Measurements from ENCODE around the gene RRAGD. TPM values are rescaled to one million over a fixed set of nuclear protein-coding genes. Genes with fewer than 3 reads are reported as not detected.

The RRAGD gene
- total RNA-seq, 2 donors from 2014 or later, result 0.95 to 2.0 TPM

GRCh38 chr6:89320012-89320559, 92.0 kb downstream of the RRAGD start:
- Mint-ChIP-seq H3K27me3 (ENCODE audit: insufficient read depth) (no peaks in the 10 kb centered on the region), H3K36me3 (ENCODE audit: low read depth) (peaks cover 18% of the 10 kb centered on the region), H3K27ac (no peak overlapping the region), H3K4me1 (peaks cover 8% of the 10 kb centered on the region), H3K9me3 (peaks cover 34% of the 10 kb centered on the region), H3K4me3 (no peak overlapping the region)
- no peak overlapping the region for H3K4me3 ChIP-seq (ENCODE audit: low read length)
- no peak for TF ChIP-seq CTCF (conservative IDR thresholded peaks at IDR 0.05)
- no peaks in the 10 kb centered on the region for H3K27me3 ChIP-seq (ENCODE audit: control insufficient read depth, insufficient read depth, low read length, poor library complexity, severe bottlenecking)
- peaks cover 28% of the 10 kb centered on the region for H3K9me3 ChIP-seq (ENCODE audit: control insufficient read depth, low read length)
- H3K27ac ChIP-seq (ENCODE audit: low read depth, low read length), result no peak overlapping the region
- DNase-seq, result no peak
- WGBS, 2 experiments (ENCODE audit: insufficient coverage in 1 of 2, insufficient read length in 1 of 2), result 79 to 90% methylated on average over 3 to 6 of the region's 6 CpGs
- peaks cover 4% of the 10 kb centered on the region for H3K36me3 ChIP-seq (ENCODE audit: control insufficient read depth, insufficient read depth, low read length)
- H3K9ac ChIP-seq (ENCODE audit: extremely low read depth, low read length, poor library complexity, severe bottlenecking), result no peak overlapping the region
- no peaks in the 10 kb centered on the region for H3K4me1 ChIP-seq (ENCODE audit: control insufficient read depth, insufficient read depth, low read length)

- H3K9me3 Mint-ChIP-seq, result peaks cover 27% of the 10 kb centered on the region
These were observed 95.0 kb downstream of the RRAGD start for GRCh38 chr6:89317067-89317466.

DNA sequence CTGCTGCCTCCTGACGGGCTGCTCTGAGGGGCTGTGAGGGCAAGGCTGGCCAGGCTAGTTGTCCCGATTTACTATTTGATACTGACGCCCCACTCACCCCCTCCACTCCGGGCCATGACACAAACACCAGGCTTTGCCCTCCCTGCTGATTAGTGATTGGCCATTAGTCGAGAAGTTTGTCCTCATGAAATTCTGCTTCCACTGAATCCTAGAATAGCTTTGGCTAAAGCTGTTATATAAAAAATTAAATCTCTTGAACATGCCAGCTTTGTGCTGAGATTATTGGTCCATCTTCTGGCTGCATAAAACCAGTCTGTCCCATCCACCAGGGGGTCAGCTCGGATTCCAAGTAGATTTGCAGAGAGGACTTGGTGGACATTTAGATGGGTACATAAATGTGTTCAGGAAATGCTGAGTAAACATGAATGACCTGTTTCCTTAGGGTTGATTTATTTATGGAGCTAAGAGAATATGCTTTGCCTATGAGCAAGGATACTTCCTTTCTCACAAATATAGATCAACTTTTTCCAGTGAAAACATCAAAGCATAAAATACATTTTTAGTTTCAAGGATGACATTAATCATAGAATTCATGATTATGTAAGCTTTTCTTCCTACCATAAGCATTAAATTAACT, 96.7 kb downstream of the RRAGD start, which contains the start of gene GABRR2:
Gene GABRR2 (minus strand): TSS at position 51 of the 637 bp plus-strand sequence. CDS start 134 bp downstream, outside the sequence.
- no peak within 1 kb of the TSS for H3K4me3 Mint-ChIP-seq
- no peaks in the 10 kb centered on the region for H3K36me3 ChIP-seq (ENCODE audit: control insufficient read depth, insufficient read depth, low read length)
- no peak within 1 kb of the TSS for H3K4me3 ChIP-seq (ENCODE audit: low read length)
- H3K9ac ChIP-seq (ENCODE audit: extremely low read depth, low read length, poor library complexity, severe bottlenecking), result no peak within 1 kb of the TSS
- peaks cover 12% of the 10 kb centered on the region for H3K9me3 ChIP-seq (ENCODE audit: control insufficient read depth, low read length)
- no peak within 1 kb of the TSS for H3K27ac ChIP-seq (ENCODE audit: low read depth, low read length)
- H3K27me3 ChIP-seq (ENCODE audit: control insufficient read depth, insufficient read depth, low read length, poor library complexity, severe bottlenecking), result no peaks in the 10 kb centered on the region
- H3K4me1 ChIP-seq (ENCODE audit: control insufficient read depth, insufficient read depth, low read length), result no peaks in the 10 kb centered on the region
- peaks cover under 1% of the 10 kb centered on the region for H3K27me3 Mint-ChIP-seq (ENCODE audit: insufficient read depth)
- 93 to 96% methylated on average over 3 to 6 of the region's 6 CpGs for WGBS, 2 experiments (ENCODE audit: insufficient coverage in 1 of 2, insufficient read length in 1 of 2)
- peaks cover 13% of the 10 kb centered on the region for H3K9me3 Mint-ChIP-seq
- peaks cover 10% of the 10 kb centered on the region for H3K36me3 Mint-ChIP-seq (ENCODE audit: low read depth)
- no peak for TF ChIP-seq CTCF (conservative IDR thresholded peaks at IDR 0.05)
- peaks cover 9% of the 10 kb centered on the region for H3K4me1 Mint-ChIP-seq
- H3K27ac Mint-ChIP-seq, result no peak within 1 kb of the TSS
- no peak for DNase-seq

More at GRCh38 chr6:89317067-89317466, 95.0 kb downstream of the RRAGD start:
- Mint-ChIP-seq H3K27ac (no peak overlapping the region), H3K4me3 (no peak overlapping the region), H3K27me3 (ENCODE audit: insufficient read depth) (no peaks in the 10 kb centered on the region), H3K36me3 (ENCODE audit: low read depth) (peaks cover 18% of the 10 kb centered on the region), H3K4me1 (peaks cover 8% of the 10 kb centered on the region)
- Histone ChIP-seq H3K9ac (ENCODE audit: extremely low read depth, low read length, poor library complexity, severe bottlenecking) (no peak overlapping the region), H3K9me3 (ENCODE audit: control insufficient read depth, low read length) (peaks cover 28% of the 10 kb centered on the region), H3K4me3 (ENCODE audit: low read length) (no peak overlapping the region), H3K27me3 (ENCODE audit: control insufficient read depth, insufficient read depth, low read length, poor library complexity, severe bottlenecking) (no peaks in the 10 kb centered on the region), H3K27ac (ENCODE audit: low read depth, low read length) (no peak overlapping the region), H3K36me3 (ENCODE audit: control insufficient read depth, insufficient read depth, low read length) (peaks cover 4% of the 10 kb centered on the region), H3K4me1 (ENCODE audit: control insufficient read depth, insufficient read depth, low read length) (no peaks in the 10 kb centered on the region)
- no peak for DNase-seq
- no peak for TF ChIP-seq CTCF (conservative IDR thresholded peaks at IDR 0.05)
